ENCODE measurements around the gene SIK3. TPM values are rescaled to one million over a fixed set of nuclear protein-coding genes. Genes with fewer than 3 reads are reported as not detected.

The SIK3 gene
- total and polyA plus RNA-seq, 2 donors (not counting 3 experiments of a cell fraction or from before 2014, with no cell fraction given): 10.3 to 21.3 TPM

GRCh38 chr11:116861539-116861938 lies 236.7 kb downstream of the SIK3 start:
- Histone ChIP-seq H2AFZ (ENCODE audit: low read depth, low read length) (no peak overlapping the region), H3K4me1 (ENCODE audit: control insufficient read depth, extremely low read depth, insufficient read depth, low read length) (peaks cover 10% of the 10 kb centered on the region), H3K27ac (ENCODE audit: insufficient read depth, low read depth, low read length) (peak overlapping the region; percentile 12), H3K9me1 (replicated peaks; ENCODE audit: control insufficient read depth, extremely low read depth, insufficient read depth, low read length) (no peaks in the 10 kb centered on the region), H3K9ac (replicated peaks; ENCODE audit: extremely low read depth, insufficient read depth, low read length) (no peak overlapping the region), H4K20me1 (replicated peaks; ENCODE audit: control insufficient read depth, extremely low read depth, insufficient read depth, low read length) (no peaks in the 10 kb centered on the region), H3K36me3 (ENCODE audit: control insufficient read depth in 2 of 2, extremely low read depth in 1 of 2, insufficient read depth in 2 of 2, low read length in 2 of 2) (peaks cover 2 to 19% of the 10 kb centered on the region in 2 experiments), H3K9me3 (replicated peaks; ENCODE audit: control insufficient read depth, insufficient read depth, low read length) (no peaks in the 10 kb centered on the region), H3K4me2 (ENCODE audit: insufficient read depth, low read length) (peak overlapping the region; percentile 31), H3K4me3 (replicated peaks in 1 of 3; ENCODE audit: insufficient read depth in 1 of 3, low read depth in 1 of 3, low read length in 3 of 3) (no peak overlapping the region), H3K27me3 (ENCODE audit: control insufficient read depth in 2 of 2, insufficient read depth in 2 of 2, low read length in 2 of 2) (no peaks in the 10 kb centered on the region), H3K79me2 (ENCODE audit: control insufficient read depth, insufficient read depth, low read length) (no peaks in the 10 kb centered on the region)
- FAIRE-seq (peak; percentile 93), DNase-seq (ENCODE audit: low read depth, low spot score) (peak; percentile 44)
- intact Hi-C loops (cut with micrococcal nuclease) (no loop called here), dilution Hi-C loops (cut with MboI; ENCODE audit: extremely low pct_ligation_motif_present, low sequenced_read_pairs) (no loop called here)
- CTCF ChIA-PET: interaction anchor here (1.0 to 1.2 kb wide), 4 partner anchors 19 to 70 kb away, joined by 3 to 4 read pairs (median 3); no protein-coding TSS in a partner anchor
- no TSS peak for BruUV-seq (replicated peaks)
- TF ChIP-seq FOS (IDR thresholded peaks at IDR 0.05; ENCODE audit: borderline replicate concordance, insufficient read depth, low read length): peak; percentile 93
- no peak for TF ChIP-seq MYC (IDR thresholded peaks at IDR 0.05; ENCODE audit: low read depth, low read length)
- TF ChIP-seq JUN (IDR thresholded peaks at IDR 0.05; ENCODE audit: borderline replicate concordance, insufficient read depth, insufficient read length, low read depth): peak; percentile 55
- TF ChIP-seq EZH2 (IDR thresholded peaks at IDR 0.05; ENCODE audit: borderline replicate concordance, low read depth, low read length, severe bottlenecking): no peak
- peak; percentile 50 for TF ChIP-seq GATA2 (IDR thresholded peaks at IDR 0.05; ENCODE audit: insufficient read depth, insufficient read length, low read depth, low read length)
- POLR2A ChIA-PET: no interaction called here

GRCh38 chr11:116860303-116860702 lies 237.9 kb downstream of the SIK3 start:
- dilution Hi-C loops (cut with MboI; ENCODE audit: extremely low pct_ligation_motif_present, low sequenced_read_pairs) (no loop called here), intact Hi-C loops (cut with micrococcal nuclease) (no loop called here)
- FAIRE-seq (no peak), DNase-seq (ENCODE audit: low read depth, low spot score) (no peak)
- TF ChIP-seq MYC (IDR thresholded peaks at IDR 0.05; ENCODE audit: low read depth, low read length): no peak
- no peak for TF ChIP-seq POLR2AphosphoS5 (IDR thresholded peaks at IDR 0.05; ENCODE audit: insufficient read depth, low read depth, low read length)
- TF ChIP-seq JUN (IDR thresholded peaks at IDR 0.05; ENCODE audit: borderline replicate concordance, insufficient read depth, insufficient read length, low read depth): no peak
- no peak for TF ChIP-seq EZH2 (IDR thresholded peaks at IDR 0.05; ENCODE audit: borderline replicate concordance, low read depth, low read length, severe bottlenecking)
- no peak for TF ChIP-seq GATA2 (IDR thresholded peaks at IDR 0.05; ENCODE audit: insufficient read depth, insufficient read length, low read depth, low read length)
- no peak for TF ChIP-seq FOS (IDR thresholded peaks at IDR 0.05; ENCODE audit: borderline replicate concordance, insufficient read depth, low read length)
- TF ChIP-seq POLR2A (IDR thresholded peaks at IDR 0.05; ENCODE audit: low read depth, low read length): no peak
- TF ChIP-seq MAX (IDR thresholded peaks at IDR 0.05; ENCODE audit: insufficient read depth, insufficient read length): no peak
- no peak for TF ChIP-seq CTCF (IDR thresholded peaks at IDR 0.05; ENCODE audit: extremely low read depth in 1 of 2, insufficient read depth in 1 of 2, low read depth in 1 of 2, low read length in 2 of 2)
- Histone ChIP-seq H3K27me3 (ENCODE audit: control insufficient read depth in 2 of 2, insufficient read depth in 2 of 2, low read length in 2 of 2) (no peaks in the 10 kb centered on the region), H3K9me3 (replicated peaks; ENCODE audit: control insufficient read depth, insufficient read depth, low read length) (no peaks in the 10 kb centered on the region), H3K79me2 (ENCODE audit: control insufficient read depth, insufficient read depth, low read length) (no peaks in the 10 kb centered on the region), H3K9ac (replicated peaks; ENCODE audit: extremely low read depth, insufficient read depth, low read length) (no peak overlapping the region), H2AFZ (ENCODE audit: low read depth, low read length) (no peak overlapping the region), H3K4me1 (ENCODE audit: control insufficient read depth, extremely low read depth, insufficient read depth, low read length) (peaks cover 10% of the 10 kb centered on the region), H3K9me1 (replicated peaks; ENCODE audit: control insufficient read depth, extremely low read depth, insufficient read depth, low read length) (no peaks in the 10 kb centered on the region), H3K4me2 (ENCODE audit: insufficient read depth, low read length) (no peak overlapping the region), H3K36me3 (ENCODE audit: control insufficient read depth in 2 of 2, extremely low read depth in 1 of 2, insufficient read depth in 2 of 2, low read length in 2 of 2) (peaks cover 2 to 19% of the 10 kb centered on the region in 2 experiments), H4K20me1 (replicated peaks; ENCODE audit: control insufficient read depth, extremely low read depth, insufficient read depth, low read length) (no peaks in the 10 kb centered on the region), H3K4me3 (replicated peaks in 1 of 3; ENCODE audit: insufficient read depth in 1 of 3, low read depth in 1 of 3, low read length in 3 of 3) (no peak overlapping the region), H3K27ac (ENCODE audit: insufficient read depth, low read depth, low read length) (no peak overlapping the region)
- no TSS peak for BruUV-seq (replicated peaks)
- POLR2A ChIA-PET: no interaction called here
- CTCF ChIA-PET: interaction anchor here (2.8 kb wide), 1 partner anchor 24 kb away, joined by 8 read pairs; no protein-coding TSS in a partner anchor

Measured in endothelial cell of umbilical vein (primary cell).